ENCODE measurements around the gene CD22. TPM values are rescaled to one million over a fixed set of nuclear protein-coding genes. Genes with fewer than 3 reads are reported as not detected.
"Not testable (repeated sequence)": the region's sequence is repeated elsewhere in the genome, so short reads cannot be mapped to it uniquely, and the experiment has no call there.

CD22 gene
- total RNA-seq, 4 donors from 2014 or later = 10.9 to 207 (median 15.7) TPM; not detected in 1

GRCh38 chr19:35377656-35378055 is 48.7 kb downstream of the CD22 start:
- DNase-seq = no peak
- Histone ChIP-seq H3K27me3 (no peaks in the 10 kb centered on the region), H3K27ac (no peak overlapping the region), H3K4me1 (no peaks in the 10 kb centered on the region), H3K4me3 (no peak overlapping the region), H3K9me3 (no peaks in the 10 kb centered on the region), H3K36me3 (no peaks in the 10 kb centered on the region)
- TF ChIP-seq POLR2A (IDR thresholded peaks at IDR 0.05) = no peak
- no peak for TF ChIP-seq CTCF (IDR thresholded peaks at IDR 0.05)

- no peaks in the 10 kb centered on the region for H3K27me3 ChIP-seq
- TF ChIP-seq CTCF (IDR thresholded peaks at IDR 0.05) (no peak), POLR2A (IDR thresholded peaks at IDR 0.05) (no peak)
- H3K27ac ChIP-seq = no peak overlapping the region
- no peaks in the 10 kb centered on the region for H3K36me3 ChIP-seq
- no peaks in the 10 kb centered on the region for H3K4me1 ChIP-seq
- no peak overlapping the region for H3K4me3 ChIP-seq
- H3K9me3 ChIP-seq = no peaks in the 10 kb centered on the region
- no peak for DNase-seq
These were observed 49.4 kb downstream of the CD22 start for GRCh38 chr19:35378356-35378755.

- H3K4me3 ChIP-seq, DNase-seq, H3K27ac ChIP-seq, H3K4me1 ChIP-seq, H3K27me3 ChIP-seq, H3K36me3 ChIP-seq, H3K9me3 ChIP-seq: not testable (repeated sequence)
These were observed 50.6 kb downstream of the CD22 start for GRCh38 chr19:35379545-35379944.

- Histone ChIP-seq H3K9me3 (no peaks in the 10 kb centered on the region), H3K27ac (no peak overlapping the region), H3K27me3 (no peaks in the 10 kb centered on the region), H3K4me1 (no peaks in the 10 kb centered on the region), H3K4me3 (no peak overlapping the region), H3K36me3 (no peaks in the 10 kb centered on the region)
- no peak for DNase-seq
- TF ChIP-seq POLR2A (IDR thresholded peaks at IDR 0.05) (no peak), CTCF (IDR thresholded peaks at IDR 0.05) (no peak)
These were observed 51.0 kb downstream of the CD22 start for GRCh38 chr19:35379992-35380391.

- H3K27me3 ChIP-seq = no peaks in the 10 kb centered on the region
- no peak overlapping the region for H3K4me3 ChIP-seq
- H3K27ac ChIP-seq = no peak overlapping the region
- no peaks in the 10 kb centered on the region for H3K4me1 ChIP-seq
- H3K9me3 ChIP-seq = peaks cover 0 to under 1% (median 0%) of the 10 kb centered on the region in 4 donors
- DNase-seq = no peak
- no peaks in the 10 kb centered on the region for H3K36me3 ChIP-seq
- no peak for TF ChIP-seq POLR2A (IDR thresholded peaks at IDR 0.05)
- no peak for TF ChIP-seq CTCF (IDR thresholded peaks at IDR 0.05)
These were observed 51.6 kb downstream of the CD22 start for GRCh38 chr19:35380450-35381124.

GRCh38 chr19:35381318-35381717 is 52.3 kb downstream of the CD22 start:
- H3K27me3 ChIP-seq = no peaks in the 10 kb centered on the region
- no peak overlapping the region for H3K4me3 ChIP-seq
- peaks cover 0 to 7% (median 2%) of the 10 kb centered on the region in 4 donors for H3K9me3 ChIP-seq
- no peaks in the 10 kb centered on the region for H3K4me1 ChIP-seq
- no peak overlapping the region for H3K27ac ChIP-seq
- no peak for DNase-seq
- H3K36me3 ChIP-seq = no peaks in the 10 kb centered on the region
- TF ChIP-seq POLR2A (IDR thresholded peaks at IDR 0.05) (no peak), CTCF (IDR thresholded peaks at IDR 0.05) (no peak)
